ENCODE measurements around the gene BCAM. TPM values are rescaled to one million over a fixed set of nuclear protein-coding genes. Genes with fewer than 3 reads are reported as not detected.

BCAM gene
- total RNA-seq, 2 experiments from 2014 or later, result not detected

DNA sequence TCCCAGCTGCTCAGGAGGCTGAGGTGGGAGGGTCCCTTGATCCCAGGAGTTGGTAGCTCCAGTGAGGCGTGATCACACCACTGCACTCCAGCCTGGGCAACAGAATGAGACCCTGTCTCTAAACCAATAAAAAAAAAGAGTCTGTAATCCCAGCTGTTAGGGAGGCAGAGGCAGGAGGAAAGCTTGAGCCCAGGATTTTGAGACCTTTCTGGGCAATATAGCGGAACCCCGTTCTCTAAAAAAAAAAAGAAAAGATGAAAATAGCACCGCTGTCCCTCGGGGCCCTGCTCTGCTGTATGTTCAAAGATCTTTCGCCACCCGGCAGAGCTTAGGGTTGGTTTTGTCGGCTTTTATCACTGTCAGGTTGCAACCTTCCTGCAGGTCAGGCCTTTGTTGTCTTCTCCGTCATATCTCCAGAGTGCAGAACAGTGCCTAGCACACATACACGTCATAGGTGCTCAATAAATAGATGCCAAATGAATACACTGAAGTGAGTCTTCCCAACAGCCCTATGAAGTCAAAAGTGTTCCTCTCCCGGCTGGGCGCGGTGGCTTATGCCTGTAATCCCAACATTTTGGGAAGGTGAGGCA lies 13.4 kb upstream of the BCAM start:
- POLR2A ChIA-PET, result no interaction called here
- CTCF ChIA-PET, result interaction anchor here (1.2 to 2.6 kb wide), 3 partner anchors 25 to 71 kb away, joined by 4 to 8 read pairs (median 7); partner anchors contain the start of gene NECTIN2
- Mint-ChIP-seq H3K4me1 (peaks cover 22% of the 10 kb centered on the region), H3K27ac (no peak overlapping the region), H3K9me3 (no peaks in the 10 kb centered on the region), H3K4me3 (no peak overlapping the region), H3K27me3 (no peaks in the 10 kb centered on the region), H3K36me3 (ENCODE audit: low read depth) (no peaks in the 10 kb centered on the region)
- no peak for DNase-seq

- peak; percentile 15 for DNase-seq
- peak overlapping the region; percentile 83 for H3K27ac Mint-ChIP-seq
- ChIA-PET POLR2A (no interaction called here), CTCF (interaction anchor here (1.4 to 2.6 kb wide), 3 partner anchors 10 to 73 kb away, joined by 4 to 8 read pairs (median 7); no protein-coding TSS in a partner anchor)
- peaks cover 23% of the 10 kb centered on the region for H3K4me1 Mint-ChIP-seq
- no peaks in the 10 kb centered on the region for H3K27me3 Mint-ChIP-seq
- H3K9me3 Mint-ChIP-seq, result no peaks in the 10 kb centered on the region
- peak overlapping the region; percentile 47 for H3K4me3 Mint-ChIP-seq
- no peaks in the 10 kb centered on the region for H3K36me3 Mint-ChIP-seq (ENCODE audit: low read depth)
Measured at GRCh38 chr19:44796701-44797115, 12.2 kb upstream of the BCAM start.

DNA sequence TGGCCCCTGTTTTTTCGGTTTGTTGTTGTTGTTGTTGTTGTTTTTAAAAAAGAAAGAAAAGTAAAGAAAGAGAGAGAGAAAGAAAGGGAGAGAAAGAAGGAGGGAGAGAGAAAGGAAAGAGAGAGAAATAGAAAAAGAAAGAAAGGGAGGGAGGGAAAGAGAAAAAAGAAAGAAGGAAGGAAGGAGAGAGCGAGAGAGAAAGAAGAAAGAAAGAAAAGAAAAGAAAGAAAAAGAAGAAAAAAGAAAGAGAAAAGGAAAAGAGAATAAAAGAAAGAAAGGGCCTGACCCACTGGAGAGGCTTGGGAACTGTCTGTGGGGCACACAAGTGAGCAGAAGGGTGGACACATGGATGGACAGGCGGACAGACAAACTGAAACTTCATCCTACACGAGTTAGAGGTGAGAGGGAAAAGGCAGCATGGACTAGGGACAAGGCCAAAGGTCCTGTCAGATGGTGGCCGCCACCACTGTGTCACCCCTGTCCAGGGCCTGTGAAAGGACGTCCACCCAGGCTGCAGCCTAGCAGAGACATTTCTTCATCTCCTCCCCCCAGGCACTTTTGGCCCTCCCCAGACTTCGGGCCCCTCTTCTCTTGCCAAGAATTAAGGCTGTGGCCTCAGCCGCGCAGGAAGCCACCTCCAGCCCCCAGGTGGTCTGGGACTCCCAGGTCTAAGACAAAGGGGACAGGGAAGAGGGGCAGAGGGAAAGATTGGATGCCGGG lies 9.1 kb upstream of the BCAM start:
- CTCF ChIA-PET, result interaction anchor here (1.0 to 1.6 kb wide), 3 partner anchors 15 to 75 kb away, joined by 3 read pairs; no protein-coding TSS in a partner anchor
- no peaks in the 10 kb centered on the region for H3K9me3 Mint-ChIP-seq
- POLR2A ChIA-PET, result interaction anchor here (0.5 kb wide), 1 partner anchor 119 kb away, joined by 4 read pairs; no protein-coding TSS in a partner anchor
- H3K27me3 Mint-ChIP-seq, result no peaks in the 10 kb centered on the region
- peaks cover 23% of the 10 kb centered on the region for H3K4me1 Mint-ChIP-seq
- no peak overlapping the region for H3K4me3 Mint-ChIP-seq
- DNase-seq, result no peak
- peak overlapping the region; percentile 27 for H3K27ac Mint-ChIP-seq
- no peaks in the 10 kb centered on the region for H3K36me3 Mint-ChIP-seq (ENCODE audit: low read depth)

GRCh38 chr19:44800461-44800860 lies 8.4 kb upstream of the BCAM start:
- Mint-ChIP-seq H3K27ac (no peak overlapping the region), H3K27me3 (no peaks in the 10 kb centered on the region), H3K36me3 (ENCODE audit: low read depth) (no peaks in the 10 kb centered on the region), H3K9me3 (no peaks in the 10 kb centered on the region), H3K4me3 (no peak overlapping the region), H3K4me1 (peaks cover 23% of the 10 kb centered on the region)
- ChIA-PET CTCF (interaction anchor here (0.5 kb wide), 1 partner anchor 30 kb away, joined by 3 read pairs; no protein-coding TSS in a partner anchor), POLR2A (no interaction called here)
- DNase-seq, result peak; percentile 90

GRCh38 chr19:44803442-44804428 lies 5.2 kb upstream of the BCAM start:
- CTCF ChIA-PET, result interaction anchor here (0.8 to 1.3 kb wide), 3 partner anchors 13 to 80 kb away, joined by 3 read pairs; no protein-coding TSS in a partner anchor
- H3K4me1 Mint-ChIP-seq, result peaks cover 2% of the 10 kb centered on the region

DNA sequence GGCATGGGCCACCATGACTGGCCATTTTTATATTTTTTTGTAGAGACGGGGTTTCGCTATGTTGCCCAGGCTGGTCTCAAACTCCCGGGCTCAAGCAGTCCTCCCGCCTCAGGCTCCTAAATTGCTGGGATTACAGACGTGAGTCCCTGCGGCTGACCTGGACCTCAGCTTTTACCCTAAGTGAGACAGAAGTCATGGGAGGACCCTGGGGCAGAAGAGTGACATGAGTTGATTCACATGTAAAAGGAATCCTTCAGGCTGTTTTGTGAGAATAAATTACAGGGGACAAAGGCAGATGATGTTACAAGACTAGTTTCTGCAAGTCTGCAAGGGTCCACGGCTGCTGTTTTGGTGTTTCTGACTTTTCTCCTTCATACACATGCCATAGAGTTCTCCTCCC lies 2.6 kb upstream of the BCAM start:
- H3K36me3 Mint-ChIP-seq (ENCODE audit: low read depth), result no peaks in the 10 kb centered on the region
- H3K27ac Mint-ChIP-seq, result no peak overlapping the region
- no peak for DNase-seq
- peaks cover 11% of the 10 kb centered on the region for H3K27me3 Mint-ChIP-seq
- ChIA-PET CTCF (interaction anchor here (0.7 to 1.8 kb wide), 3 partner anchors 8 to 35 kb away, joined by 3 to 4 read pairs (median 4); no protein-coding TSS in a partner anchor), POLR2A (no interaction called here)
- no peaks in the 10 kb centered on the region for H3K9me3 Mint-ChIP-seq
- H3K4me1 Mint-ChIP-seq, result no peaks in the 10 kb centered on the region
- H3K4me3 Mint-ChIP-seq, result no peak overlapping the region

More at GRCh38 chr19:44803442-44804428, 5.2 kb upstream of the BCAM start:
- DNase-seq, result no peak
- Mint-ChIP-seq H3K36me3 (ENCODE audit: low read depth) (no peaks in the 10 kb centered on the region), H3K4me3 (no peak overlapping the region), H3K27me3 (peaks cover 6% of the 10 kb centered on the region), H3K27ac (no peak overlapping the region), H3K9me3 (no peaks in the 10 kb centered on the region)
- POLR2A ChIA-PET, result no interaction called here

DNA sequence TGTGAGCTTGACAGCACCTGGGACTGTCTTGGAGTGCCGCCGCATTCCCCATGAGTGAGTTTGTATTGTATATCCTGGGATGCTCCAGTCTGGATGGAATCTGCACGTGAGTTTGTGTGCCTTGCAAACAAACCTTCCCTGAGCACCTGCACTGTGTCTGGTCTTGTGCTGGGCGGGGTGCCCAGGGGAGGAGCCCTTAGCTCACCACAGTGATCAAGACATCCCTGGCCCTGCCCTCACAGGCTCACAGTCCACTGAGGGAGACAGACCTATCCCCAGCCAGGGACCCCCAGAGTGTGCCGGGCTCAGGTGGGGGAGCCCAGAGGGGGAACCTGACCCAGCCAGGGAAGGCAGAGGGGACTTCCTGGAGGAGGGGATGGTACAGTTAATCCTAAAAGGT lies 1.7 kb upstream of the BCAM start:
- no peaks in the 10 kb centered on the region for H3K4me1 Mint-ChIP-seq
- H3K9me3 Mint-ChIP-seq, result no peaks in the 10 kb centered on the region
- H3K4me3 Mint-ChIP-seq, result no peak overlapping the region
- no peaks in the 10 kb centered on the region for H3K36me3 Mint-ChIP-seq (ENCODE audit: low read depth)
- ChIA-PET POLR2A (no interaction called here), CTCF (interaction anchor here (0.7 to 1.8 kb wide), 5 partner anchors 9 to 84 kb away, joined by 3 to 5 read pairs (median 4); no protein-coding TSS in a partner anchor)
- H3K27me3 Mint-ChIP-seq, result peaks cover 11% of the 10 kb centered on the region
- no peak for DNase-seq
- H3K27ac Mint-ChIP-seq, result no peak overlapping the region

GRCh38 chr19:44807652-44808462 lies 1.0 kb upstream of the BCAM start:
- Mint-ChIP-seq H3K9me3 (no peaks in the 10 kb centered on the region), H3K27me3 (peaks cover 11% of the 10 kb centered on the region), H3K4me1 (no peaks in the 10 kb centered on the region), H3K4me3 (no peak overlapping the region), H3K36me3 (ENCODE audit: low read depth) (no peaks in the 10 kb centered on the region), H3K27ac (no peak overlapping the region)
- no peak for DNase-seq
- ChIA-PET POLR2A (no interaction called here), CTCF (interaction anchor here (1.0 to 1.8 kb wide), 5 partner anchors 10 to 84 kb away, joined by 3 to 5 read pairs (median 4); no protein-coding TSS in a partner anchor)

- ChIA-PET CTCF (interaction anchor here (0.5 to 1.2 kb wide), 2 partner anchors 86 to 119 kb away, joined by 3 to 4 read pairs; no protein-coding TSS in a partner anchor), POLR2A (no interaction called here)
- Mint-ChIP-seq H3K4me3 (no peak overlapping the region), H3K36me3 (ENCODE audit: low read depth) (no peaks in the 10 kb centered on the region), H3K9me3 (no peaks in the 10 kb centered on the region), H3K27ac (no peak overlapping the region), H3K4me1 (no peaks in the 10 kb centered on the region), H3K27me3 (peaks cover 11% of the 10 kb centered on the region)
- DNase-seq, result no peak
Measured at GRCh38 chr19:44809577-44810233, 802 bp downstream of the BCAM start.

GRCh38 chr19:44810234-44811121 lies 1.6 kb downstream of the BCAM start:
- peaks cover 11% of the 10 kb centered on the region for H3K27me3 Mint-ChIP-seq
- ChIA-PET CTCF (no interaction called here), POLR2A (no interaction called here)

DNA sequence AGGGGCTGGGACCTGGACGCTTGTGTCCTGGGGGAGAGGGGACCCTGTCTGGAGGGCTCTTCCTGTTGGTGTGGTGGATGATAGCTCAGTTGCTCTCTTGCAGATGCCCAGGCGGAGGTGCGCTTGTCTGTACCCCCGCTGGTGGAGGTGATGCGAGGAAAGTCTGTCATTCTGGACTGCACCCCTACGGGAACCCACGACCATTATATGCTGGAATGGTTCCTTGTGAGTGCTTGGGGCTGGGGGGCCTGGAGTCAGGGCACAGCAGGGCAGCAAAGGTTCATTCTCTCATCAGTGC lies 2.2 kb downstream of the BCAM start:
- CTCF ChIA-PET, result no interaction called here
- no peaks in the 10 kb centered on the region for H3K4me1 Mint-ChIP-seq
- no peak overlapping the region for H3K4me3 Mint-ChIP-seq
- H3K27ac Mint-ChIP-seq, result no peak overlapping the region
- no peaks in the 10 kb centered on the region for H3K9me3 Mint-ChIP-seq
- peaks cover 11% of the 10 kb centered on the region for H3K27me3 Mint-ChIP-seq
- POLR2A ChIA-PET, result no interaction called here
- DNase-seq, result no peak
- no peaks in the 10 kb centered on the region for H3K36me3 Mint-ChIP-seq (ENCODE audit: low read depth)

More at GRCh38 chr19:44810234-44811121, 1.6 kb downstream of the BCAM start:
- Mint-ChIP-seq H3K36me3 (ENCODE audit: low read depth) (no peaks in the 10 kb centered on the region), H3K9me3 (no peaks in the 10 kb centered on the region), H3K27ac (no peak overlapping the region), H3K4me3 (no peak overlapping the region), H3K4me1 (no peaks in the 10 kb centered on the region)
- no peak for DNase-seq
